Suprapubic skin (tissue), 4 donors: Measurements from ENCODE around the gene DCAF4. TPM values are rescaled to one million over a fixed set of nuclear protein-coding genes. Genes with fewer than 3 reads are reported as not detected.

Experiments used
- DNase-seq, 2 donors: peaks; one replicate each; pipeline ENCODE4 v3.0.0-alpha.2; 2019; ENCODE audit warnings: low spot score in 2 of 2
- H3K27ac ChIP-seq: fragments of 200-600 bp; sonication (generic); one replicate; pipeline ENCODE4 v1.5.1; 2019
- H3K27me3 ChIP-seq: fragments of 200-600 bp; sonication (generic); one replicate; pipeline ENCODE4 v1.5.1; 2019
- H3K36me3 ChIP-seq: fragments of 200-600 bp; sonication (generic); one replicate; pipeline ENCODE4 v1.5.1; 2019
- H3K4me1 ChIP-seq: fragments of 200-600 bp; sonication (generic); one replicate; pipeline ENCODE4 v1.5.1; 2019
- H3K4me3 ChIP-seq: fragments of 200-600 bp; sonication (generic); one replicate; pipeline ENCODE4 v1.5.1; 2019; ENCODE audit warnings: mild to moderate bottlenecking
- H3K9me3 ChIP-seq: fragments of 200-600 bp; sonication (generic); one replicate; pipeline ENCODE4 v1.5.1; 2019
- EP300 ChIP-seq: sonication (generic); formaldehyde crosslinking; IDR thresholded peaks from one replicate; pipeline ENCODE4 v1.6.1; 2017; ENCODE audit warnings: antibody characterized with exemption
- POLR2A ChIP-seq, 2 donors: fragments of 450-650 bp; IDR thresholded peaks; one replicate each; pipeline ENCODE4 v1.6.1; 2017; ENCODE audit warnings: antibody characterized with exemption in 2 of 2, mild to moderate bottlenecking in 2 of 2, moderate library complexity in 2 of 2
- POLR2AphosphoS5 ChIP-seq, 3 donors: sonication (generic); formaldehyde crosslinking; IDR thresholded peaks; one replicate each; pipeline ENCODE4 v1.6.1; 2017; ENCODE audit warnings: antibody characterized with exemption in 3 of 3
- WGBS: methylation state at CpG from one replicate; pipeline ENCODE4 v1.1.5; 2018; 5-methylcytosine and 5-hydroxymethylcytosine counted together
- total RNA-seq, 4 donors: library from RNA; depleted of rRNA; stranded (reverse); fragments of >200 nt; gene quantifications; one replicate each; pipeline ENCODE4 v1.1.0, GENCODE V29; 2016
- TF ChIP-seq, protein P1 (sequence below), 2 donors: fragments of 200-600 bp in 1 of 2; fragments of 450-650 bp in 1 of 2; sonication (generic) in 1 of 2; IDR thresholded peaks; one replicate each; pipeline ENCODE4 v1.5.1; 2016 to 2019; ENCODE audit warnings: antibody characterized with exemption in 2 of 2, mild to moderate bottlenecking in 1 of 2, moderate library complexity in 1 of 2

DCAF4 gene
- total RNA-seq, 4 donors from 2014 or later: 52.0 to 64.7 (median 55.3) TPM

DNA sequence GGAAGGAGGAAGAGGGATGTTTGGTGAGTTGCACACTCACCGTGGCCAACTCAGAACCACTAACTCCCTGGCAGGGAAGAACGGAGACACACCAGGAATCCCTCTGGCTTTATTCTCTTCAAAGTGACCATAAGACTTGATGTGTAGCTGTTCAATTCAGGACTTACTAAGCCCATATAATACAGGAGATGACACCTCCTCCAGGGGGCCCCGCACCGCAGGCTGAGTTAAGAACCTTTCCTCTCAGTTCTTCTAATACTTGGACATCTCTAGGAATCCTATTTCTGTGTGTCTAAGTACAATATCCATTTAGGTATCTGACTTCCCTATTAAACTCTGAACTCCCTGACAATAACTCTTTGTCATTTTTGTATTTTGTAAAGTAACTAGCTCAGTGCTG is 49.5 kb downstream of the DCAF4 start:
- no peak for DNase-seq
- Histone ChIP-seq H3K4me1 (no peaks in the 10 kb centered on the region), H3K4me3 (no peak overlapping the region), H3K27ac (no peak overlapping the region), H3K36me3 (peaks cover 90% of the 10 kb centered on the region), H3K27me3 (no peaks in the 10 kb centered on the region), H3K9me3 (no peaks in the 10 kb centered on the region)
- 94% methylated on average over 4 of the region's 4 CpGs for WGBS
- TF ChIP-seq EP300 (no peak), POLR2AphosphoS5 (IDR thresholded peaks at IDR 0.05) (no peak), POLR2A (IDR thresholded peaks at IDR 0.05) (no peak)
- TF ChIP-seq, protein P1, sequence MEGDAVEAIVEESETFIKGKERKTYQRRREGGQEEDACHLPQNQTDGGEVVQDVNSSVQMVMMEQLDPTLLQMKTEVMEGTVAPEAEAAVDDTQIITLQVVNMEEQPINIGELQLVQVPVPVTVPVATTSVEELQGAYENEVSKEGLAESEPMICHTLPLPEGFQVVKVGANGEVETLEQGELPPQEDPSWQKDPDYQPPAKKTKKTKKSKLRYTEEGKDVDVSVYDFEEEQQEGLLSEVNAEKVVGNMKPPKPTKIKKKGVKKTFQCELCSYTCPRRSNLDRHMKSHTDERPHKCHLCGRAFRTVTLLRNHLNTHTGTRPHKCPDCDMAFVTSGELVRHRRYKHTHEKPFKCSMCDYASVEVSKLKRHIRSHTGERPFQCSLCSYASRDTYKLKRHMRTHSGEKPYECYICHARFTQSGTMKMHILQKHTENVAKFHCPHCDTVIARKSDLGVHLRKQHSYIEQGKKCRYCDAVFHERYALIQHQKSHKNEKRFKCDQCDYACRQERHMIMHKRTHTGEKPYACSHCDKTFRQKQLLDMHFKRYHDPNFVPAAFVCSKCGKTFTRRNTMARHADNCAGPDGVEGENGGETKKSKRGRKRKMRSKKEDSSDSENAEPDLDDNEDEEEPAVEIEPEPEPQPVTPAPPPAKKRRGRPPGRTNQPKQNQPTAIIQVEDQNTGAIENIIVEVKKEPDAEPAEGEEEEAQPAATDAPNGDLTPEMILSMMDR (IDR thresholded peaks at IDR 0.05): no peak

DNA sequence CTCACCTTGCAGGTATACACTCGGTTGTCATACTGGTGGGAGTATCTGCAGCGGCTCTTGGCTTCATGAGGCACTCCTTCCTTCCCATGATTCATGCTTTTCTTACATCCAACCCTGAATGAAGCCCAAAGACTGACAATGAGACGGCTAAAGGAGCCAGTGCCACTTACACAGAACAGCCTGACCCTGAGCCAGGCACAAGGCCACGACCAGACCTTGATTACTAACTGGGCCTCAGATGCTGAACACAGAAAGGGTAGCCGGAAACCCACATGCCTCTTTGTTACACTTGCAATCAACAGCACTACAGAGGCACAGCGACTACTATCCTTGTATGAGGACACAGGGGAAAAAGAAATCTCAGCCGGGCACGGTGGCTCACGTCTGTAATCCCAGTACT is 52.6 kb downstream of the DCAF4 start:
- H3K4me3 ChIP-seq: no peak overlapping the region
- H3K27ac ChIP-seq: no peak overlapping the region
- no peaks in the 10 kb centered on the region for H3K9me3 ChIP-seq
- no peak for DNase-seq
- TF ChIP-seq POLR2AphosphoS5 (IDR thresholded peaks at IDR 0.05) (no peak), EP300 (no peak), POLR2A (IDR thresholded peaks at IDR 0.05) (no peak)
- TF ChIP-seq, protein P1 (IDR thresholded peaks at IDR 0.05): no peak
- H3K27me3 ChIP-seq: no peaks in the 10 kb centered on the region
- 95% methylated on average over 9 of the region's 9 CpGs for WGBS
- no peaks in the 10 kb centered on the region for H3K4me1 ChIP-seq
- H3K36me3 ChIP-seq: peaks cover 76% of the 10 kb centered on the region

DNA sequence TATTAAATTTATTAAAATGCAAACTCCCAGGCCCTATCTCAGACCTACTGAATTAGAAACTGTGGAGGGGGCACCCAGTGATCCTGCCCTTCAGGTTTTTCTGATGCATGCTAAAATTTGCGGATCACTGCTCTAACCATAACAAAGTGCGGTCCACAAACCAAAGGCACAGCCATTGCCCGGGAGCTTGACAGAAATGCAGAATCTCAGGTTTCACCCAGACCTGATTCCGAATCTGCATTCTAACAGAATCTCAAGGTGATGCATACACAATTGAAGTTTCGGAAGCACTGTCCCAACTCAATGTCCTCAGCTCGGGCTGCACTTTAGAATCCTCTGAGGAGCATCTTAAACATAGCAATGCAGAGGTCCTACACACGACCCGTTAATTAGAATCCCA is 54.6 kb downstream of the DCAF4 start:
- peaks cover 70% of the 10 kb centered on the region for H3K36me3 ChIP-seq
- 92% methylated on average over 8 of the region's 8 CpGs for WGBS

DNA sequence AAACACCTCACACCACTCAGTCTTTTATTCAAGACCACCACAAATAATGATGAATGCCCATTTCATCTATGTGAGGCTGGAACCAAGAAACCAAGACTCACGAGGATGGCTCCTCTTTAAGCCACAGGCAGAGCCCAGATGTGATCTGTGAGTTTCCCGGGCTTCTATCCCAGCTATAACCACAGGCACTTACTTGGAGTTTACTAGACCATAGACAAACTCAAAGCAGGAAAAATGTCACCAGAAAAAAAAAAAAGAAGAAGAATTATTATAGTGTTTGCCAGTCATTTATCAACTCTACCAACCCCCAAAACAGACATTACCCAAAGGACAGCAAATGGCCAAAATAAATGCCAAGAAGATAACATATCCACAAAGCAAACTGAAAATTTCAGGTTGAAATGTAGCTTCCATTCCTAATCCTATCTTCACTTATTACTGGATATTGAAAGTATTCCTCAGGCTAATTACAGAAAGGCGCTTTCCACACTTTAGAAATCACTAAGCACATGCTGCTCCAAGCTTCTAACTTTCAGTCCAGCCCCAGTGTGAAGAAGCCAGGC is 56.0 kb downstream of the DCAF4 start:
- Histone ChIP-seq H3K4me3 (no peak overlapping the region), H3K9me3 (no peaks in the 10 kb centered on the region), H3K27ac (no peak overlapping the region), H3K36me3 (peaks cover 68% of the 10 kb centered on the region), H3K4me1 (no peaks in the 10 kb centered on the region), H3K27me3 (no peaks in the 10 kb centered on the region)
- WGBS: 87% methylated on average over 3 of the region's 3 CpGs
- no peak for TF ChIP-seq POLR2A (IDR thresholded peaks at IDR 0.05)
- TF ChIP-seq EP300: no peak
- TF ChIP-seq, protein P1 (IDR thresholded peaks at IDR 0.05): no peak
- TF ChIP-seq POLR2AphosphoS5 (IDR thresholded peaks at IDR 0.05): no peak
- DNase-seq: no peak

More for the DNA sequence above, 54.6 kb downstream of the DCAF4 start:
- Histone ChIP-seq H3K9me3 (no peaks in the 10 kb centered on the region), H3K27me3 (no peaks in the 10 kb centered on the region), H3K4me1 (no peaks in the 10 kb centered on the region), H3K4me3 (no peak overlapping the region), H3K27ac (no peak overlapping the region)
- DNase-seq: no peak
- TF ChIP-seq EP300 (no peak), POLR2AphosphoS5 (IDR thresholded peaks at IDR 0.05) (no peak), POLR2A (IDR thresholded peaks at IDR 0.05) (no peak)
- TF ChIP-seq, protein P1 (IDR thresholded peaks at IDR 0.05): no peak

DNA sequence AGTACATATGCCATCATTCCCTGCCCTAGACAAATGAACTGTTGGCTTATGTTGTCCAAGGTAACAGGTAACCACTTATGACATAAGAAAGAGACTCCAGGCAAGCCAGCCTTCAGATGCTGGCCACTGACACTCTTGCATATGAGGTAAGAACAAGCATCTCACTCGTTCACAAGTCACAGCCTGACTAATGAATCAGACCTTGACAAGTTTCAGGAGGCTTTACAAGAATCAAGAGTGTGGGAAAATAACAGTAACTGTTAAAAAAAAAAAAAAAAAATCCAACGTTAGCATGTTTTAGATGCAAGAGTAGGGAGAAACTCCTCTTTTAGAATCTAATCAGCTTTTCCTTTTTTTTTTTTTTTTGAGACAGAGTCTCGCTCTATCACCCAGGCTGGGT is 60.0 kb downstream of the DCAF4 start:
- peaks cover 58% of the 10 kb centered on the region for H3K36me3 ChIP-seq
- H3K4me1 ChIP-seq: no peaks in the 10 kb centered on the region
- 70% methylated on average over 3 of the region's 3 CpGs for WGBS
- H3K27ac ChIP-seq: no peak overlapping the region
- no peak for DNase-seq
- H3K27me3 ChIP-seq: no peaks in the 10 kb centered on the region
- no peak overlapping the region for H3K4me3 ChIP-seq
- TF ChIP-seq POLR2AphosphoS5 (IDR thresholded peaks at IDR 0.05) (no peak), EP300 (no peak), POLR2A (IDR thresholded peaks at IDR 0.05) (no peak)
- TF ChIP-seq, protein P1 (IDR thresholded peaks at IDR 0.05): no peak
- H3K9me3 ChIP-seq: no peaks in the 10 kb centered on the region
